ENCODE results near the gene NRARP. TPM values are rescaled to one million over a fixed set of nuclear protein-coding genes. Genes with fewer than 3 reads are reported as not detected.
A peak's percentile ranks its signal among the peaks of the same experiment; 100 is the strongest.

NRARP gene
- total and polyA plus RNA-seq, 2 of the 13 experiments (the other 11 are each of a cell fraction or from before 2014, with no cell fraction given) = 0.22 to 0.46 TPM

- TF ChIP-seq MBNL3 (CRISPR knock-in tag; conservative IDR thresholded peaks at IDR 0.05) (no peak), ZXDC (CRISPR knock-in tag; IDR thresholded peaks at IDR 0.05) (no peak), SALL1 (CRISPR knock-in tag; IDR thresholded peaks at IDR 0.05) (peak; percentile 52; the same call in 1 of the 2 replicates), TEAD3 (CRISPR knock-in tag; optimal IDR thresholded peaks at IDR 0.05; ENCODE audit: borderline replicate concordance) (no peak), PATZ1 (CRISPR knock-in tag; IDR thresholded peaks at IDR 0.05) (no peak), ZFP1 (CRISPR knock-in tag; IDR thresholded peaks at IDR 0.05) (0 out of 2 replicates have a peak, but pooled peaks have one; percentile 38), NR2C2 (CRISPR knock-in tag; IDR thresholded peaks at IDR 0.05; ENCODE audit: borderline replicate concordance) (no peak), PHF21A (CRISPR knock-in tag; IDR thresholded peaks at IDR 0.05) (no peak), ZNF770 (CRISPR knock-in tag; IDR thresholded peaks at IDR 0.05) (peak; percentile 64), ZNF616 (CRISPR knock-in tag; IDR thresholded peaks at IDR 0.05; ENCODE audit: low read depth) (no peak), ATF6 (CRISPR knock-in tag; conservative IDR thresholded peaks at IDR 0.05) (no peak), FOXC1 (CRISPR knock-in tag; IDR thresholded peaks at IDR 0.05; ENCODE audit: borderline replicate concordance) (no peak; the same call in 1 of the 2 replicates)
- TF ChIP-seq, protein P1, sequence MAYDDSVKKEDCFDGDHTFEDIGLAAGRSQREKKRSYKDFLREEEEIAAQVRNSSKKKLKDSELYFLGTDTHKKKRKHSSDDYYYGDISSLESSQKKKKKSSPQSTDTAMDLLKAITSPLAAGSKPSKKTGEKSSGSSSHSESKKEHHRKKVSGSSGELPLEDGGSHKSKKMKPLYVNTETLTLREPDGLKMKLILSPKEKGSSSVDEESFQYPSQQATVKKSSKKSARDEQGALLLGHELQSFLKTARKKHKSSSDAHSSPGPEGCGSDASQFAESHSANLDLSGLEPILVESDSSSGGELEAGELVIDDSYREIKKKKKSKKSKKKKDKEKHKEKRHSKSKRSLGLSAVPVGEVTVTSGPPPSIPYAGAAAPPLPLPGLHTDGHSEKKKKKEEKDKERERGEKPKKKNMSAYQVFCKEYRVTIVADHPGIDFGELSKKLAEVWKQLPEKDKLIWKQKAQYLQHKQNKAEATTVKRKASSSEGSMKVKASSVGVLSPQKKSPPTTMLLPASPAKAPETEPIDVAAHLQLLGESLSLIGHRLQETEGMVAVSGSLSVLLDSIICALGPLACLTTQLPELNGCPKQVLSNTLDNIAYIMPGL (CRISPR knock-in tag; IDR thresholded peaks at IDR 0.05; ENCODE audit: borderline replicate concordance in 1 of 2, low read depth in 1 of 2) = peak in 1 of 2 experiments; percentile 12; a peak in 1 of 4 replicates
- TF ChIP-seq, protein P2, sequence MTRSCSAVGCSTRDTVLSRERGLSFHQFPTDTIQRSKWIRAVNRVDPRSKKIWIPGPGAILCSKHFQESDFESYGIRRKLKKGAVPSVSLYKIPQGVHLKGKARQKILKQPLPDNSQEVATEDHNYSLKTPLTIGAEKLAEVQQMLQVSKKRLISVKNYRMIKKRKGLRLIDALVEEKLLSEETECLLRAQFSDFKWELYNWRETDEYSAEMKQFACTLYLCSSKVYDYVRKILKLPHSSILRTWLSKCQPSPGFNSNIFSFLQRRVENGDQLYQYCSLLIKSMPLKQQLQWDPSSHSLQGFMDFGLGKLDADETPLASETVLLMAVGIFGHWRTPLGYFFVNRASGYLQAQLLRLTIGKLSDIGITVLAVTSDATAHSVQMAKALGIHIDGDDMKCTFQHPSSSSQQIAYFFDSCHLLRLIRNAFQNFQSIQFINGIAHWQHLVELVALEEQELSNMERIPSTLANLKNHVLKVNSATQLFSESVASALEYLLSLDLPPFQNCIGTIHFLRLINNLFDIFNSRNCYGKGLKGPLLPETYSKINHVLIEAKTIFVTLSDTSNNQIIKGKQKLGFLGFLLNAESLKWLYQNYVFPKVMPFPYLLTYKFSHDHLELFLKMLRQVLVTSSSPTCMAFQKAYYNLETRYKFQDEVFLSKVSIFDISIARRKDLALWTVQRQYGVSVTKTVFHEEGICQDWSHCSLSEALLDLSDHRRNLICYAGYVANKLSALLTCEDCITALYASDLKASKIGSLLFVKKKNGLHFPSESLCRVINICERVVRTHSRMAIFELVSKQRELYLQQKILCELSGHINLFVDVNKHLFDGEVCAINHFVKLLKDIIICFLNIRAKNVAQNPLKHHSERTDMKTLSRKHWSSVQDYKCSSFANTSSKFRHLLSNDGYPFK (CRISPR knock-in tag; IDR thresholded peaks at IDR 0.05; ENCODE audit: borderline replicate concordance) = peak; percentile 65
Observed at GRCh38 chr9:137294091-137294680, 7.9 kb downstream of the NRARP start (continued).
